ENCODE results near the gene TGFBR1.

The TGFBR1 gene

DNA sequence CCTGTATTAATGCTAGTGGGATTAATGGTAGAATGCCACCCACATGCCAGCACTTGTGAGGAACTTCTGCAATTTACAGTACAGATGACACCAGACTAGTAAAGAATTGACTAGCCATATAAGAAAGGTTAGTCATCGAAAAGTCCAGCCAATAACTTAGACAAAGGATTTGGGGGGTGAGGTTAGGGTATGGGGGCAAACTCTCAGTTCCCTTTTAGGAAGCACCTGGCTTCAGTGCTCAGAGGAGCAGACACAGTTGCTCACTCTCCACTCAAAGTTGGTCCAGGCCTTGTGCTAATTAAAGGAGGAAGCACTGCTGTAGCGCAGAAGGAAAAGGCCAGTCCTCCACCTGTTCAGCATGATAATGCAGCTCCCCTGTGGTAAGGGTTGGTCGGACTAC, 25.2 kb downstream of the TGFBR1 start:
- TF ChIP-seq, protein P1, sequence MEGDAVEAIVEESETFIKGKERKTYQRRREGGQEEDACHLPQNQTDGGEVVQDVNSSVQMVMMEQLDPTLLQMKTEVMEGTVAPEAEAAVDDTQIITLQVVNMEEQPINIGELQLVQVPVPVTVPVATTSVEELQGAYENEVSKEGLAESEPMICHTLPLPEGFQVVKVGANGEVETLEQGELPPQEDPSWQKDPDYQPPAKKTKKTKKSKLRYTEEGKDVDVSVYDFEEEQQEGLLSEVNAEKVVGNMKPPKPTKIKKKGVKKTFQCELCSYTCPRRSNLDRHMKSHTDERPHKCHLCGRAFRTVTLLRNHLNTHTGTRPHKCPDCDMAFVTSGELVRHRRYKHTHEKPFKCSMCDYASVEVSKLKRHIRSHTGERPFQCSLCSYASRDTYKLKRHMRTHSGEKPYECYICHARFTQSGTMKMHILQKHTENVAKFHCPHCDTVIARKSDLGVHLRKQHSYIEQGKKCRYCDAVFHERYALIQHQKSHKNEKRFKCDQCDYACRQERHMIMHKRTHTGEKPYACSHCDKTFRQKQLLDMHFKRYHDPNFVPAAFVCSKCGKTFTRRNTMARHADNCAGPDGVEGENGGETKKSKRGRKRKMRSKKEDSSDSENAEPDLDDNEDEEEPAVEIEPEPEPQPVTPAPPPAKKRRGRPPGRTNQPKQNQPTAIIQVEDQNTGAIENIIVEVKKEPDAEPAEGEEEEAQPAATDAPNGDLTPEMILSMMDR (IDR thresholded peaks at IDR 0.05; ENCODE audit: control insufficient read depth, extremely low read depth, insufficient read depth) = no peak
- H3K4me3 ChIP-seq (ENCODE audit: low read depth, low read length) = no peak overlapping the region
- DNase-seq (ENCODE audit: low read depth) = no peak

DNA sequence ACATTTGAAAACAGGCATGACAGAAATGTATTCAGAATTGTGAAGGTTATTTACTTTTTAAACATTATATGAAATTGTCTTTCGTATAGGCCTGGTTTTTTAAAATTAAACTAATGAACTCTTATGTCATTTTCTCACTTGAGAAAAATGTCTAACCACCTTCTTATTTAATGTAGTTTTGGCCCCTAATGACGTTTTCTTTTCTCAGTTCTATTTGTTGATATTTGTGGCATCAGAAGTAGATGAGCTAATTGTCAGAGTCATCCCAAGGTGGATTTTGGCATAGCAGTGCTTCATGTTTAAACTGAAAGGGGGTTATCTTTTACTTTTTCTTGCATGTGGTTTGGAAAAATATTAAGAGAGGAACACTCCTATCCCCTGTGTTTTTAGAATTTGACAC, 28.2 kb downstream of the TGFBR1 start:
- DNase-seq (ENCODE audit: low read depth) = no peak
- H3K4me3 ChIP-seq (ENCODE audit: low read depth, low read length) = no peak overlapping the region
- TF ChIP-seq, protein P1 (IDR thresholded peaks at IDR 0.05; ENCODE audit: control insufficient read depth, extremely low read depth, insufficient read depth) = no peak

DNA sequence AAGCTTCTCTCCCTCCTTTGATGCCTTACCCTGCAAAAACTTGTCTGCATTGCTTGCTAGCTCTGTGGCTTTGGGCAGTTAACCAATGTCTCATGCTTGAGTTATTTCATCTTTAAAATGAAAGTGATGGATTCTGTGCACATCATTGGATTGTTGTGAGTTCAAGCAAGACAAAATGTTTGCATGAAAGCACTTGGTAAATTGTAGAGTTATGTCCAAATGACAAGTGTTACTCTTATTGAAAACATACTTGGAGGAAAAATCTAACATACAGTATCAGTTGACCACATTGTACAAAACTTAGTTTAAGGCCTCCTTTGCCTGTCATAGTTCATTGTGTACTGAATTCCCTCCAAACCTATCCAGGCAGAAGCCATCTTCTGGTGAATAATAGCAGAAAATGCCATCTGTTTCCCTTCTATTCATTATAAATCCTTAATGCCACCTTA, 30.0 kb downstream of the TGFBR1 start:
- TF ChIP-seq, protein P1 (IDR thresholded peaks at IDR 0.05; ENCODE audit: control insufficient read depth, extremely low read depth, insufficient read depth) = no peak
- H3K4me3 ChIP-seq (ENCODE audit: low read depth, low read length) = no peak overlapping the region
- DNase-seq (ENCODE audit: low read depth) = no peak

DNA sequence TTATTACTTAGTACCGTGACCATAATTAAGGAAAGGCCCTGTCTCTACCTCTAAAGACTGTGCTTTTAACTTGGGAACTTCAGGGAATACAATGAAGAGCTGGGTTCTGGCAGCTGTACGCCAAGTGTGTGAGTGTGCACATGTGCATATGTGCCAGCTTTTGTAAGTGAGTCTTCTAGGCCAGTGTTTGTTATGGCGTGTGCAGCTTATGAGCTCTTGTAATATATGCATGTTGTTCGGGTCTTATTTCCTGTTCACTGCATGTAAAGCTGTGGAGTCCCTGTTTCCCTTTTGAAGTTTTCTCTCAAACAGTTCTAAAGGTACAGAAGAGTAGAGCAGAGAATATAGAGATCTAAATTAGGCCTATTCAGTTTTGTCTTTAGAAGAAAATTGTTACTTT, 30.5 kb downstream of the TGFBR1 start:
- no peak overlapping the region for H3K4me3 ChIP-seq (ENCODE audit: low read depth, low read length)
- TF ChIP-seq, protein P1 (IDR thresholded peaks at IDR 0.05; ENCODE audit: control insufficient read depth, extremely low read depth, insufficient read depth) = no peak
- DNase-seq (ENCODE audit: low read depth) = no peak

DNA sequence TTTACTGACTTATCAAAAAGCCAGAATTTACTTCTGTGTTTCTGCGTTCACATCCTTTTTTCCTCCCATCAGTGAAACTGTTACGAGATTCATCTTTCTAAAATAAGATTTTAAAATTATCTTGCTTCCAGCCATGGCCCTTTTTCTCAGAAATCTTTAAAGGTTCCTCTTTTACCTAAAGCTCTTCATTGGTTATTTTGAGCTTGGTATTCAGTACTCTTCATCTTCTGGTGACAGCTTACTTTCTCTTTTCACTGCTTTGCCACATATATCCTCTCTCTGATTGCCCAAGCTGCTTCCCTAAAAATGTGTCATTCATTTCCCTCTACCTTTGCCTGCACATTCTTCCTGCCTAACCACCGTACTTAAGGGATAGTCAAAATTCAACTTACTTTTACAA, 32.3 kb downstream of the TGFBR1 start:
- DNase-seq (ENCODE audit: low read depth) = no peak
- no peak overlapping the region for H3K4me3 ChIP-seq (ENCODE audit: low read depth, low read length)
- TF ChIP-seq, protein P1 (IDR thresholded peaks at IDR 0.05; ENCODE audit: control insufficient read depth, extremely low read depth, insufficient read depth) = no peak

DNA sequence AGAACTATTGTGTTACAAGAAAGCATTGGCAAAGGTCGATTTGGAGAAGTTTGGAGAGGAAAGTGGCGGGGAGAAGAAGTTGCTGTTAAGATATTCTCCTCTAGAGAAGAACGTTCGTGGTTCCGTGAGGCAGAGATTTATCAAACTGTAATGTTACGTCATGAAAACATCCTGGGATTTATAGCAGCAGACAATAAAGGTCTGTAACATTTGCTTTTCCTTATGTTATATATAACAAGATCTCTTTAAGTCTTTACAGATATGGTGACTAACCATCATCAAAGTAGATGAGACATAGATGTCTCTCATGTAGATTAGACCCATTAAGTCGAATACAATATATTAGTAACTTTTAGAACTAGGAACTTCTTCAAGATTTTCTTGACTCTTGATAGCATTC, 33.0 kb downstream of the TGFBR1 start:
- DNase-seq (ENCODE audit: low read depth) = no peak
- H3K4me3 ChIP-seq (ENCODE audit: low read depth, low read length) = no peak overlapping the region
- TF ChIP-seq, protein P1 (IDR thresholded peaks at IDR 0.05; ENCODE audit: control insufficient read depth, extremely low read depth, insufficient read depth) = no peak
